Measurements from ENCODE around the gene ADGRG7. TPM values are rescaled to one million over a fixed set of nuclear protein-coding genes. Genes with fewer than 3 reads are reported as not detected.

Gene ADGRG7
- total RNA-seq, 2 experiments from 2014 or later: not detected

GRCh38 chr3:100682854-100683760 is 73.7 kb downstream of the ADGRG7 start:
- H3K79me2 ChIP-seq (ENCODE audit: insufficient read depth, low read depth, low read length): no peaks in the 10 kb centered on the region
- intact Hi-C loops (cut with micrococcal nuclease; ENCODE audit: unreplicated experiment): no loop called here
- no peak overlapping the region for H2AFZ ChIP-seq (ENCODE audit: low read length)
- DNase-seq (ENCODE audit: low spot score): no peak
- H3K4me1 ChIP-seq (ENCODE audit: insufficient read depth, low read length, poor library complexity, severe bottlenecking): no peaks in the 10 kb centered on the region
- CTCF ChIA-PET (ENCODE audit: unreplicated experiment): no interaction called here
- no peaks in the 10 kb centered on the region for H3K36me3 ChIP-seq (ENCODE audit: insufficient read depth, low read length)
- BruUV-seq (replicated peaks): no TSS peak
- H3K4me3 ChIP-seq (ENCODE audit: low read depth, low read length, poor library complexity, severe bottlenecking): no peak overlapping the region
- no peak overlapping the region for H3K4me2 ChIP-seq (ENCODE audit: low read length)
- H4K20me1 ChIP-seq (ENCODE audit: insufficient read depth, low read length): no peaks in the 10 kb centered on the region
- no peak for TF ChIP-seq EZH2phosphoT487 (IDR thresholded peaks at IDR 0.05; ENCODE audit: borderline replicate concordance, low read depth, low read length)
- no peak for TF ChIP-seq CTCF (conservative IDR thresholded peaks at IDR 0.05; ENCODE audit: low read length)
- H3K27ac ChIP-seq (ENCODE audit: low read depth, low read length, poor library complexity, severe bottlenecking): no peak overlapping the region
- no peaks in the 10 kb centered on the region for H3K9me3 ChIP-seq (ENCODE audit: low read length)
- H3K9me2 ChIP-seq (ENCODE audit: insufficient read depth, low read length): no peaks in the 10 kb centered on the region
- POLR2A ChIA-PET: interaction anchor here (0.5 kb wide), 1 partner anchor 26 kb away, joined by 3 read pairs; the partner anchor contains the start of gene TFG

- intact Hi-C loops (cut with micrococcal nuclease; ENCODE audit: unreplicated experiment): no loop called here
- H4K20me1 ChIP-seq (ENCODE audit: insufficient read depth, low read length): no peaks in the 10 kb centered on the region
- H3K4me3 ChIP-seq (ENCODE audit: low read depth, low read length, poor library complexity, severe bottlenecking): no peak overlapping the region
- H3K27ac ChIP-seq (ENCODE audit: low read depth, low read length, poor library complexity, severe bottlenecking): no peak overlapping the region
- H3K36me3 ChIP-seq (ENCODE audit: insufficient read depth, low read length): no peaks in the 10 kb centered on the region
- no peak for DNase-seq (ENCODE audit: low spot score)
- H3K4me1 ChIP-seq (ENCODE audit: insufficient read depth, low read length, poor library complexity, severe bottlenecking): no peaks in the 10 kb centered on the region
- no peaks in the 10 kb centered on the region for H3K9me3 ChIP-seq (ENCODE audit: low read length)
- ChIA-PET POLR2A (interaction anchor here (0.8 kb wide), 1 partner anchor 44 kb away, joined by 3 read pairs; no protein-coding TSS in a partner anchor), CTCF (ENCODE audit: unreplicated experiment) (no interaction called here)
- BruUV-seq (replicated peaks): no TSS peak
- peaks cover 7% of the 10 kb centered on the region; the same call in 1 of the 2 replicates for H3K9me2 ChIP-seq (ENCODE audit: insufficient read depth, low read length)
- TF ChIP-seq CTCF (conservative IDR thresholded peaks at IDR 0.05; ENCODE audit: low read length) (no peak), EZH2phosphoT487 (IDR thresholded peaks at IDR 0.05; ENCODE audit: borderline replicate concordance, low read depth, low read length) (no peak)
- no peak overlapping the region for H2AFZ ChIP-seq (ENCODE audit: low read length)
- H3K79me2 ChIP-seq (ENCODE audit: insufficient read depth, low read depth, low read length): no peaks in the 10 kb centered on the region
- no peak overlapping the region for H3K4me2 ChIP-seq (ENCODE audit: low read length)
Measured at GRCh38 chr3:100693225-100693624, 83.8 kb downstream of the ADGRG7 start.

GRCh38 chr3:100695696-100696095 is 86.3 kb downstream of the ADGRG7 start:
- H2AFZ ChIP-seq (ENCODE audit: low read length): no peak overlapping the region
- TF ChIP-seq EZH2phosphoT487 (IDR thresholded peaks at IDR 0.05; ENCODE audit: borderline replicate concordance, low read depth, low read length) (no peak), CTCF (conservative IDR thresholded peaks at IDR 0.05; ENCODE audit: low read length) (no peak)
- peaks cover 7% of the 10 kb centered on the region; the same call in 1 of the 2 replicates for H3K9me2 ChIP-seq (ENCODE audit: insufficient read depth, low read length)
- H3K9me3 ChIP-seq (ENCODE audit: low read length): no peaks in the 10 kb centered on the region
- POLR2A ChIA-PET: interaction anchor here (0.6 kb wide), 1 partner anchor 1789 kb away, joined by 3 read pairs; no protein-coding TSS in a partner anchor
- no TSS peak for BruUV-seq (replicated peaks)
- CTCF ChIA-PET (ENCODE audit: unreplicated experiment): no interaction called here
- no peaks in the 10 kb centered on the region for H3K4me1 ChIP-seq (ENCODE audit: insufficient read depth, low read length, poor library complexity, severe bottlenecking)
- no peaks in the 10 kb centered on the region for H3K36me3 ChIP-seq (ENCODE audit: insufficient read depth, low read length)
- H3K27ac ChIP-seq (ENCODE audit: low read depth, low read length, poor library complexity, severe bottlenecking): no peak overlapping the region
- no peak for DNase-seq (ENCODE audit: low spot score)
- no peak overlapping the region for H3K4me3 ChIP-seq (ENCODE audit: low read depth, low read length, poor library complexity, severe bottlenecking)
- H3K4me2 ChIP-seq (ENCODE audit: low read length): no peak overlapping the region
- no peaks in the 10 kb centered on the region for H4K20me1 ChIP-seq (ENCODE audit: insufficient read depth, low read length)
- intact Hi-C loops (cut with micrococcal nuclease; ENCODE audit: unreplicated experiment): no loop called here
- no peaks in the 10 kb centered on the region for H3K79me2 ChIP-seq (ENCODE audit: insufficient read depth, low read depth, low read length)

All from OCI-LY7 (cell line).